Thoracic aorta (tissue), 2 donors: ENCODE measurements around the gene AP2M1. TPM values are rescaled to one million over a fixed set of nuclear protein-coding genes. Genes with fewer than 3 reads are reported as not detected.

Experiments used
- ATAC-seq: fragments of 150-250 bp; one replicate; pipeline ENCODE4 v1.8.0; 2017; ENCODE audit warnings: low read depth; ENCODE audit not compliant: insufficient number of reproducible peaks, low FRiP score
- DNase-seq: peaks from one replicate; pipeline ENCODE4 v3.0.0-alpha.2; 2020; ENCODE audit warnings: low spot score
- H3K27ac ChIP-seq, 2 donors: fragments of 200-600 bp; sonication (generic); 1 replicate in 1 of 2; 2 replicates in 1 of 2; pipeline ENCODE4 v1.5.1; 2016; ENCODE audit warnings: mild to moderate bottlenecking in 2 of 2, moderate library complexity in 2 of 2
- H3K27me3 ChIP-seq: fragments of 200-600 bp; sonication (generic); replicated peaks from 2 replicates; pipeline ENCODE4 v1.6.0; 2016; ENCODE audit warnings: mild to moderate bottlenecking; ENCODE audit not compliant: insufficient read depth
- H3K36me3 ChIP-seq: fragments of 200-600 bp; sonication (generic); one replicate; pipeline ENCODE4 v1.5.1; 2016
- H3K4me1 ChIP-seq, 2 donors: fragments of 200-600 bp; sonication (generic); 1 replicate in 1 of 2; 2 replicates in 1 of 2; pipeline versions ENCODE4 v1.5.1 to v1.6.0; 2016; ENCODE audit warnings: low read depth in 2 of 2, mild to moderate bottlenecking in 1 of 2; ENCODE audit not compliant: control insufficient read depth in 1 of 2
- H3K4me3 ChIP-seq: fragments of 200-600 bp; sonication (generic); 2 replicates; pipeline ENCODE4 v1.5.1; 2016; ENCODE audit warnings: mild to moderate bottlenecking
- H3K9me3 ChIP-seq: fragments of 200-600 bp; sonication (generic); 2 replicates; pipeline ENCODE4 v1.5.1; 2016
- total RNA-seq, 2 donors: library from RNA; depleted of rRNA; stranded (reverse); fragments of >200 nt; gene quantifications; one replicate each; pipeline versions ENCODE4 v1.1.0 to v1.2.3, GENCODE V29; 2016
- TF ChIP-seq, protein P1 (sequence below): fragments of 200-600 bp; sonication (generic); IDR thresholded peaks from one replicate; pipeline ENCODE4 v1.5.1; 2019; ENCODE audit warnings: antibody characterized with exemption

Gene AP2M1
- total RNA-seq, 2 donors from 2014 or later = 194 to 203 TPM

DNA sequence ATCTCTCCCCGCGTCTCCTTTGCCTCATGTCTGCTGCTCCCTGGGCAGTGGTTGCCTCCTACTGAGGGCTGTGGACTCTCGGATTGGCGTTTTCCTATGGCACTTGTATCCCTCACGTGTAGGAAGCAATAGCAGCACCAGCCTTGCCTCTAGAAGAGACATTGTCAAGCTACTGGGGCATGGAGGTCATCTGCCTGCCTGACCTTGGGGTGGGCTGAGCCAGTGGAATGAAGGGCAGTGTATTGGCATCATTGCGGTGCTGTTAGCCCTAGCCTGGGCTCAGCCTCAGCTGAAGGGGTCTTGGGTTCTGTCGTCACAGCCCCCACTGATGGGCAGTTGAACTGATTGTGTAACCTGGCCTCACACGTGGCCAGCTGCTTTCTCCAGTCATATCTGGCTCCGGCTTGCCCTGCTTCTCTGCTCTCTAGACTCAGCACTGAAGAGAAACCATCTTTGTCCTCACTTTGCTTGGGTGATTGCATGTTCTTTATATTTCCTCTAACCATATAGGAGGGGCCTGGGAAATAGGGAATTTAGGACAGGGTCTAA, 19.4 kb downstream of the AP2M1 start:
- Histone ChIP-seq H3K36me3 (peaks cover 58% of the 10 kb centered on the region), H3K9me3 (no peaks in the 10 kb centered on the region), H3K27me3 (no peaks in the 10 kb centered on the region), H3K27ac (no peak overlapping the region), H3K4me1 (no peaks in the 10 kb centered on the region), H3K4me3 (no peak overlapping the region)
- no peak for ATAC-seq
- TF ChIP-seq, protein P1, sequence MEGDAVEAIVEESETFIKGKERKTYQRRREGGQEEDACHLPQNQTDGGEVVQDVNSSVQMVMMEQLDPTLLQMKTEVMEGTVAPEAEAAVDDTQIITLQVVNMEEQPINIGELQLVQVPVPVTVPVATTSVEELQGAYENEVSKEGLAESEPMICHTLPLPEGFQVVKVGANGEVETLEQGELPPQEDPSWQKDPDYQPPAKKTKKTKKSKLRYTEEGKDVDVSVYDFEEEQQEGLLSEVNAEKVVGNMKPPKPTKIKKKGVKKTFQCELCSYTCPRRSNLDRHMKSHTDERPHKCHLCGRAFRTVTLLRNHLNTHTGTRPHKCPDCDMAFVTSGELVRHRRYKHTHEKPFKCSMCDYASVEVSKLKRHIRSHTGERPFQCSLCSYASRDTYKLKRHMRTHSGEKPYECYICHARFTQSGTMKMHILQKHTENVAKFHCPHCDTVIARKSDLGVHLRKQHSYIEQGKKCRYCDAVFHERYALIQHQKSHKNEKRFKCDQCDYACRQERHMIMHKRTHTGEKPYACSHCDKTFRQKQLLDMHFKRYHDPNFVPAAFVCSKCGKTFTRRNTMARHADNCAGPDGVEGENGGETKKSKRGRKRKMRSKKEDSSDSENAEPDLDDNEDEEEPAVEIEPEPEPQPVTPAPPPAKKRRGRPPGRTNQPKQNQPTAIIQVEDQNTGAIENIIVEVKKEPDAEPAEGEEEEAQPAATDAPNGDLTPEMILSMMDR = no peak
- DNase-seq = no peak

DNA sequence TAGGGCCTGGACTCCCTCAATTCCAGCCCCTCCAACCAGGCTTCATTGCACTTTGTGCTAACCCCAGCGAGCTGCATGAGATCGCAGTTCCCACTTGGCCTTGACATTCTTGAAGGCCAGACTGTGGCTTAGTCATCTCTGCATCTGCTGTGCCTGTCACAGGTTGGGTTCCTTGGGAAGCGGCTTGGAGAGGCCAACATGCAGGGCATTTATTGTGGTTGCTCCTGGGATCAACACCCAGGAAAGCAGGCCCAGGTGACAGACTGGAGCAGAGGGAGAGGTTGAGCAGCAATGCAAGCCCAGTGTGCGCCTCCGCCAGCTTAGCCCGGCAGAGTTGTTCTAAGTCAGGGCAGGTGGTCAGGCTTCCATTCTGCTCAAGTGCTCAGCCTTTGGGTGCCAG, 21.9 kb downstream of the AP2M1 start:
- Histone ChIP-seq H3K36me3 (peaks cover 33% of the 10 kb centered on the region), H3K27me3 (no peaks in the 10 kb centered on the region), H3K27ac (no peak overlapping the region), H3K4me3 (no peak overlapping the region), H3K9me3 (no peaks in the 10 kb centered on the region), H3K4me1 (no peaks in the 10 kb centered on the region)
- TF ChIP-seq, protein P1 = no peak
- no peak for ATAC-seq
- no peak for DNase-seq

DNA sequence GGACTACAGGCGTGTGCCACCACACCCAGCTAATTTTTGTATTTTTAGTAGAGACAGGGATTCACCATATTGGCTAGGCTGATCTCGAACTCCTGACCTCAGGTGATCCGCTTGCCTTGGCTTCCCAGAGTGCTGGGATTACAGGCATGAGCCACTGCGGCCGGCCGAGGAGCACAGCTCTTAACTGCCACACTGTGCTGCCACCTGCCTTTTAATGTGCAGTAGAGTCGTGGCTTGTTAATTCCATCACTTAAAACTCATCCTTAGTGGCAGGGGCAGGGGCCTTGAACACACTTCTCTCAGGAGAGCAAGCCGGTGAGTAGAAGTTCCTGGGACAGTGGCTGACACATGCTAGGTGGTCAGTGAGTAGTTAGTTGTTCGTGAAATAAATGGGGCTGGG, 23.9 kb downstream of the AP2M1 start:
- DNase-seq (no peak), ATAC-seq (no peak)
- Histone ChIP-seq H3K36me3 (peaks cover 14% of the 10 kb centered on the region), H3K4me1 (no peaks in the 10 kb centered on the region), H3K27ac (no peak overlapping the region), H3K27me3 (no peaks in the 10 kb centered on the region), H3K4me3 (no peak overlapping the region), H3K9me3 (no peaks in the 10 kb centered on the region)
- TF ChIP-seq, protein P1 = no peak

DNA sequence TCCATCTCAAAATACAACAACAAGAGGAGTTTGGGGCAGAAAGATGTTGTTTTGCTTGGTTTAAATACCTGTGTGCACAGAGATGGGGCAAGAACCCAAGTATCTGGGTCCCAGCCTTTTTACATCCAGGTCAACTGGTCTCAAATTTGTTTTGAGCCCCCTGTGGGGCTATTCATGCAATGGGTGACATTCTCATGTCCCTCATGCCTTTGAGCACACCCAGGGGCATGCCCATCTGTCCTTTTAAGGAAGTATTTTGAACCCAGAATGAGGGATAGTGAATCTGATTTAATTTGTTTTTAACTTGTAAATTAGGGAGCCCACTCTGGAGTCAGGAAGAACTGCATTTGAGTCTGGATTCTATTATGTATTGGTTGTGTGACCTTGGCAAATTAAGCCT, 26.2 kb downstream of the AP2M1 start:
- Histone ChIP-seq H3K4me1 (no peaks in the 10 kb centered on the region), H3K9me3 (no peaks in the 10 kb centered on the region), H3K36me3 (no peaks in the 10 kb centered on the region), H3K27ac (no peak overlapping the region), H3K4me3 (no peak overlapping the region), H3K27me3 (no peaks in the 10 kb centered on the region)
- TF ChIP-seq, protein P1 = no peak
- no peak for ATAC-seq
- no peak for DNase-seq

DNA sequence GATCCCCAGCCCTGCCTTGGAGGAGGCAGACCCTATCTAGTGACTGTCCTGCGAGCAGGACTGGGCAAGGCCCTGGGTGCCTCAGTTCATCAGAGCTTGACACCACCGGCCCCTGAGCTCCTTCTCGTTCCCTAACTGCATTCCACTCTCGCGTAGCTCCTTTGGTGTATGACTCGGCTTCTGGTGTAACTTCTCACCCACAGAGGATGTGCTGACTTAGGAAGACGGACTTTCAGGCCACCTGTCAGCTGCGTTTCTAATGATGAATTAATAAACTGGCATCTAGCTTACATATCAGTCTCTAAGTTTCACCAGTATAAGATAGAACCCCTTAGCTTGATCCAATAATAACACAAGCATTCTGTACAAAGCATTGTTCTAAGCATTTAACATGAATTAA, 28.9 kb downstream of the AP2M1 start:
- Histone ChIP-seq H3K4me3 (no peak overlapping the region), H3K27me3 (no peaks in the 10 kb centered on the region), H3K36me3 (no peaks in the 10 kb centered on the region), H3K4me1 (no peaks in the 10 kb centered on the region), H3K27ac (no peak overlapping the region), H3K9me3 (no peaks in the 10 kb centered on the region)
- TF ChIP-seq, protein P1 = no peak
- DNase-seq (no peak), ATAC-seq (no peak)
